ENCODE data around the gene COL4A2. TPM values are rescaled to one million over a fixed set of nuclear protein-coding genes. Genes with fewer than 3 reads are reported as not detected.
"Not testable (repeated sequence)": the region's sequence is repeated elsewhere in the genome, so short reads cannot be mapped to it uniquely, and the experiment has no call there.

COL4A2 gene
- polyA plus RNA-seq, 2 of the 4 experiments (the other 2 are of a cell fraction) = 46.9 to 119 TPM

DNA sequence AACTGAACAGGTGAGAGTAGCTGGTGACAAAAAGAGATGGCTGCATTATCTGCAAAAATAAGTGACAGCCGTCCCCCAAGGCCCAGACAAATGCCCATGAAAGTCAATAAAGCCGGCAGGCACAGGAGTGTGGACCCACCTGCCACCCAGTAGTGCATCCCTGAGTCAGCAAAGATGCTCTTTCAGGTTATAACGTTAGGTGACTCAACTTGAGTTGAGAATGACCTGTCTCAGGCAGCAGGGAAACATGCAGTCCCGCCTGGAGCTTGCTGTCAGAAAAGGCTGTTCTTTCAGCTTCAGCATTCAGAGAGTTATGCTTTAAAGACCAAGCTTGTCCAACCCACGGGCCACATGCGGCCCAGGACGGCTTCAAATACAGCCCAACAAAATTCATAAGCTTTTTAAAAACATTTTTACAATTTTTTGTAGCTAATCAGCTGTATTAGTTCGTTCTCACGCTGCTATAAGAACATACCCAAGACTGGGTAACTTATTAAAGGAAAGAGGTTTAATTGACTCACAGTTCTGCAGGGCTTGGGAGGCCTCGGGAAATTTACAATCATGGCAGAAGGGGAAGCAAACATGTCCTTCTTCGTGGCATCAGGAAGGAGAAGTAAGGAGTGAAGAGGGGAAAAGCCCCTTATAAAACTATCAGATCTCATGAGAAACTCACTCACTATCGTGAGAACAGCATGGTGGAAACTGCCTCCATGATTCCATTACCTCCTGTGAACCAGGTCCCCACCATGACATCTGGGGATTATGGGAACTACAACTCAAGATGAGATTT, 144.1 kb downstream of the COL4A2 start:
- ChIA-PET POLR2A (no interaction called here), CTCF (interaction anchor here (1.6 to 2.3 kb wide), 2 partner anchors 7 to 229 kb away, joined by 4 to 6 read pairs; no protein-coding TSS in a partner anchor)
- no peak overlapping the region for H3K4me2 ChIP-seq
- WGBS (ENCODE audit: missing lambda C conversion rate) = 89% methylated on average over 10 of the region's 12 CpGs
- peaks cover 2% of the 10 kb centered on the region; the same call in 1 of the 3 replicates for H3K4me1 ChIP-seq
- H3K27ac ChIP-seq = no peak overlapping the region
- no peaks in the 10 kb centered on the region for H3K9me3 ChIP-seq
- TF ChIP-seq, protein P1, sequence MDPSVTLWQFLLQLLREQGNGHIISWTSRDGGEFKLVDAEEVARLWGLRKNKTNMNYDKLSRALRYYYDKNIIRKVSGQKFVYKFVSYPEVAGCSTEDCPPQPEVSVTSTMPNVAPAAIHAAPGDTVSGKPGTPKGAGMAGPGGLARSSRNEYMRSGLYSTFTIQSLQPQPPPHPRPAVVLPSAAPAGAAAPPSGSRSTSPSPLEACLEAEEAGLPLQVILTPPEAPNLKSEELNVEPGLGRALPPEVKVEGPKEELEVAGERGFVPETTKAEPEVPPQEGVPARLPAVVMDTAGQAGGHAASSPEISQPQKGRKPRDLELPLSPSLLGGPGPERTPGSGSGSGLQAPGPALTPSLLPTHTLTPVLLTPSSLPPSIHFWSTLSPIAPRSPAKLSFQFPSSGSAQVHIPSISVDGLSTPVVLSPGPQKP (IDR thresholded peaks at IDR 0.05; ENCODE audit: low read depth, low read length) = no peak
- peak; percentile 14 for TF ChIP-seq MAFK (IDR thresholded peaks at IDR 0.05; ENCODE audit: partially characterized antibody)
- no peak for TF ChIP-seq EHMT2 (IDR thresholded peaks at IDR 0.05; ENCODE audit: low read depth)
- TF ChIP-seq, protein P2, sequence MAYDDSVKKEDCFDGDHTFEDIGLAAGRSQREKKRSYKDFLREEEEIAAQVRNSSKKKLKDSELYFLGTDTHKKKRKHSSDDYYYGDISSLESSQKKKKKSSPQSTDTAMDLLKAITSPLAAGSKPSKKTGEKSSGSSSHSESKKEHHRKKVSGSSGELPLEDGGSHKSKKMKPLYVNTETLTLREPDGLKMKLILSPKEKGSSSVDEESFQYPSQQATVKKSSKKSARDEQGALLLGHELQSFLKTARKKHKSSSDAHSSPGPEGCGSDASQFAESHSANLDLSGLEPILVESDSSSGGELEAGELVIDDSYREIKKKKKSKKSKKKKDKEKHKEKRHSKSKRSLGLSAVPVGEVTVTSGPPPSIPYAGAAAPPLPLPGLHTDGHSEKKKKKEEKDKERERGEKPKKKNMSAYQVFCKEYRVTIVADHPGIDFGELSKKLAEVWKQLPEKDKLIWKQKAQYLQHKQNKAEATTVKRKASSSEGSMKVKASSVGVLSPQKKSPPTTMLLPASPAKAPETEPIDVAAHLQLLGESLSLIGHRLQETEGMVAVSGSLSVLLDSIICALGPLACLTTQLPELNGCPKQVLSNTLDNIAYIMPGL (CRISPR knock-in tag; IDR thresholded peaks at IDR 0.05; ENCODE audit: borderline replicate concordance) = no peak
- no peak for TF ChIP-seq POLR2AphosphoS2 (conservative IDR thresholded peaks at IDR 0.05; ENCODE audit: low read length)
- TF ChIP-seq, protein P3, sequence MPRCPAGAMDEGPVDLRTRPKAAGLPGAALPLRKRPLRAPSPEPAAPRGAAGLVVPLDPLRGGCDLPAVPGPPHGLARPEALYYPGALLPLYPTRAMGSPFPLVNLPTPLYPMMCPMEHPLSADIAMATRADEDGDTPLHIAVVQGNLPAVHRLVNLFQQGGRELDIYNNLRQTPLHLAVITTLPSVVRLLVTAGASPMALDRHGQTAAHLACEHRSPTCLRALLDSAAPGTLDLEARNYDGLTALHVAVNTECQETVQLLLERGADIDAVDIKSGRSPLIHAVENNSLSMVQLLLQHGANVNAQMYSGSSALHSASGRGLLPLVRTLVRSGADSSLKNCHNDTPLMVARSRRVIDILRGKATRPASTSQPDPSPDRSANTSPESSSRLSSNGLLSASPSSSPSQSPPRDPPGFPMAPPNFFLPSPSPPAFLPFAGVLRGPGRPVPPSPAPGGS (IDR thresholded peaks at IDR 0.05) = no peak
- TF ChIP-seq CEBPB (IDR thresholded peaks at IDR 0.05) = no peak
- ATAC-seq (no peak), DNase-seq (ENCODE audit: low read depth in 1 of 2, low spot score in 1 of 2) (no peak), FAIRE-seq (no peak)
- no peak overlapping the region for H3K4me3 ChIP-seq

DNA sequence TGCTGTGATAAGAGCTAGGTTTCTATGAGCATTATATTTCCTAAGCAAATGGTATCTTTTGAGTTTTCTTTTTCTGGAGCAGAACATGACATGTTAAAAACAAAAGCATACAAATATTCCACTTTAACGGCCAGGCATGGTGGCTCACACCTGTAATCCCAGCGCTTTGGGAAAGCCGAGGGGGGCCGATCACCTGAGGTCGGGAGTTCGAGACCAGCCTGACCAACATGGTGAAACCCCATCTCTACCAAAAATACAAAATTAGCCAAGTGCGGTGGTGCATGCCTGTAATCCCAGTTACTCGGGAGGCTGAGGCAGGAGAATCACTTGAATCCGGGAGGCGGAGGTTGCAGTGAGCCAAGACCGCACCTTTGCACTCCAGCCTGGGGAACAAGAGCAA, 146.0 kb downstream of the COL4A2 start:
- H3K4me3 ChIP-seq; POLR2A ChIA-PET; DNase-seq (ENCODE audit: low read depth in 1 of 2, low spot score in 1 of 2); H3K9me3 ChIP-seq; ATAC-seq; CTCF ChIA-PET; FAIRE-seq; H3K27ac ChIP-seq; H3K4me1 ChIP-seq; H3K4me2 ChIP-seq: not testable (repeated sequence)
- WGBS (ENCODE audit: missing lambda C conversion rate) = 95% methylated on average over 11 of the region's 11 CpGs

DNA sequence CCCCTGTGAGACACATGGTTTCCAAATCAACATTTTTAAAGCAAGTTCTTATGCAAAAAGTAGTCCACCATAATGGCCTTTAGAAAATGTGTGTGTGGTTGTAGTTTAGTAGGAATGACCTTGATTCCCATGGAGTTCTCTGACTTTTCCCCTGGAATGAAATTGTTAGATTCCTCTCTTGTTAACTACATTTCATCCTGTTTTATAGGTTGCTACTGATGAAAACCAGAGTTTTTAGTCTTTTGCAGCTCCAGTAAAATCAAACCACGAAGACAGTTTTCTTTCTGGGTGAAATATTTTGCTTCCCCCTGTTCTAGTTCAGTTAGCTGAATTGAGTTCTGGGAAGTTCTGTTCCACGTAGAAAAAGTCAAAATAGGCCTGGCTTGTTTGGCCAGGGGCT, 146.7 kb downstream of the COL4A2 start:
- DNase-seq (ENCODE audit: low read depth in 1 of 2, low spot score in 1 of 2) = no peak
- Histone ChIP-seq H3K4me3 (no peak overlapping the region), H3K27ac (no peak overlapping the region), H3K4me2 (no peak overlapping the region), H3K9me3 (no peaks in the 10 kb centered on the region), H3K4me1 (0 out of 3 replicates have a peak, but pooled peaks cover 4% of the 10 kb centered on the region)
- FAIRE-seq = no peak
- TF ChIP-seq, protein P4, sequence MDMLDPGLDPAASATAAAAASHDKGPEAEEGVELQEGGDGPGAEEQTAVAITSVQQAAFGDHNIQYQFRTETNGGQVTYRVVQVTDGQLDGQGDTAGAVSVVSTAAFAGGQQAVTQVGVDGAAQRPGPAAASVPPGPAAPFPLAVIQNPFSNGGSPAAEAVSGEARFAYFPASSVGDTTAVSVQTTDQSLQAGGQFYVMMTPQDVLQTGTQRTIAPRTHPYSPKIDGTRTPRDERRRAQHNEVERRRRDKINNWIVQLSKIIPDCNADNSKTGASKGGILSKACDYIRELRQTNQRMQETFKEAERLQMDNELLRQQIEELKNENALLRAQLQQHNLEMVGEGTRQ (IDR thresholded peaks at IDR 0.05) = no peak
- TF ChIP-seq ZSCAN20 (CRISPR knock-in tag; IDR thresholded peaks at IDR 0.05) = no peak
- TF ChIP-seq EHF (CRISPR knock-in tag; IDR thresholded peaks at IDR 0.05) = no peak
- TF ChIP-seq CBX2 (IDR thresholded peaks at IDR 0.05; ENCODE audit: borderline replicate concordance, low read depth) = no peak
- TF ChIP-seq ZNF302 (CRISPR knock-in tag; IDR thresholded peaks at IDR 0.05) = no peak
- no peak for TF ChIP-seq CHD4 (IDR thresholded peaks at IDR 0.05; ENCODE audit: borderline replicate concordance)
- CTCF ChIA-PET = interaction anchor here (0.8 kb wide), 1 partner anchor 233 kb away, joined by 4 read pairs; no protein-coding TSS in a partner anchor
- no peak for ATAC-seq
- POLR2A ChIA-PET = no interaction called here
- WGBS (ENCODE audit: missing lambda C conversion rate) = 77% methylated on average over 2 of the region's 2 CpGs
